ENCODE data around the gene CCR2. TPM values are rescaled to one million over a fixed set of nuclear protein-coding genes. Genes with fewer than 3 reads are reported as not detected.

CCR2 gene
- total RNA-seq, 4 donors from 2014 or later: 0.15 to 1.4 (median 0.80) TPM

DNA sequence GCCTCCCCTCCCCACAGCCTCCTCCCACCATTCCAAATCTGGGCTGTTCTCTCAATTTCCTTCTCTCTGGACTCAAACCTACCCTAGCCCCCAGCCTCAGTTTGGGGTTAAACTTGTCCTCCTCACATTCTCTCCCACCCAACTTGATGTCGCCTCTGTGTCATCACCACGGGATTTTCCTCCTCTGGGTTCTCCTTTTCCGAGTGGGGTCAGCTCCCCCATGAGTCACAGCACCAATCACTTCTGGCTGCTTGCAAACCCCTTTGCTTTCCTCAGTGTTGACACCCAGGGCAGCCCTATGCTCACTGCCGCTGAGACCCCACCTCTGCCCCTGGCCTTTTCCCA is 52.5 kb downstream of the CCR2 start:
- Histone ChIP-seq H3K4me1 (peaks cover 14 to 21% of the 10 kb centered on the region in 2 donors), H3K27me3 (no peaks in the 10 kb centered on the region), H3K4me3 (no peak overlapping the region), H3K27ac (peak overlapping the region; percentile 77 to 86 (median 78)), H3K36me3 (no peaks in the 10 kb centered on the region), H3K9me3 (no peaks in the 10 kb centered on the region)
- intact Hi-C loops (cut with DNase I; ENCODE audit: low total_unique reads): no loop called here
- ATAC-seq (no peak), DNase-seq (no peak)
- in situ Hi-C loops (cut with MboI; ENCODE audit: low sequenced_read_pairs in 4 of 4): no loop called here
- TF ChIP-seq, protein P1, sequence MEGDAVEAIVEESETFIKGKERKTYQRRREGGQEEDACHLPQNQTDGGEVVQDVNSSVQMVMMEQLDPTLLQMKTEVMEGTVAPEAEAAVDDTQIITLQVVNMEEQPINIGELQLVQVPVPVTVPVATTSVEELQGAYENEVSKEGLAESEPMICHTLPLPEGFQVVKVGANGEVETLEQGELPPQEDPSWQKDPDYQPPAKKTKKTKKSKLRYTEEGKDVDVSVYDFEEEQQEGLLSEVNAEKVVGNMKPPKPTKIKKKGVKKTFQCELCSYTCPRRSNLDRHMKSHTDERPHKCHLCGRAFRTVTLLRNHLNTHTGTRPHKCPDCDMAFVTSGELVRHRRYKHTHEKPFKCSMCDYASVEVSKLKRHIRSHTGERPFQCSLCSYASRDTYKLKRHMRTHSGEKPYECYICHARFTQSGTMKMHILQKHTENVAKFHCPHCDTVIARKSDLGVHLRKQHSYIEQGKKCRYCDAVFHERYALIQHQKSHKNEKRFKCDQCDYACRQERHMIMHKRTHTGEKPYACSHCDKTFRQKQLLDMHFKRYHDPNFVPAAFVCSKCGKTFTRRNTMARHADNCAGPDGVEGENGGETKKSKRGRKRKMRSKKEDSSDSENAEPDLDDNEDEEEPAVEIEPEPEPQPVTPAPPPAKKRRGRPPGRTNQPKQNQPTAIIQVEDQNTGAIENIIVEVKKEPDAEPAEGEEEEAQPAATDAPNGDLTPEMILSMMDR (IDR thresholded peaks at IDR 0.05 in 4 of 5, conservative IDR thresholded peaks at IDR 0.05 in 1 of 5): no peak
- TF ChIP-seq POLR2A (IDR thresholded peaks at IDR 0.05): no peak

DNA sequence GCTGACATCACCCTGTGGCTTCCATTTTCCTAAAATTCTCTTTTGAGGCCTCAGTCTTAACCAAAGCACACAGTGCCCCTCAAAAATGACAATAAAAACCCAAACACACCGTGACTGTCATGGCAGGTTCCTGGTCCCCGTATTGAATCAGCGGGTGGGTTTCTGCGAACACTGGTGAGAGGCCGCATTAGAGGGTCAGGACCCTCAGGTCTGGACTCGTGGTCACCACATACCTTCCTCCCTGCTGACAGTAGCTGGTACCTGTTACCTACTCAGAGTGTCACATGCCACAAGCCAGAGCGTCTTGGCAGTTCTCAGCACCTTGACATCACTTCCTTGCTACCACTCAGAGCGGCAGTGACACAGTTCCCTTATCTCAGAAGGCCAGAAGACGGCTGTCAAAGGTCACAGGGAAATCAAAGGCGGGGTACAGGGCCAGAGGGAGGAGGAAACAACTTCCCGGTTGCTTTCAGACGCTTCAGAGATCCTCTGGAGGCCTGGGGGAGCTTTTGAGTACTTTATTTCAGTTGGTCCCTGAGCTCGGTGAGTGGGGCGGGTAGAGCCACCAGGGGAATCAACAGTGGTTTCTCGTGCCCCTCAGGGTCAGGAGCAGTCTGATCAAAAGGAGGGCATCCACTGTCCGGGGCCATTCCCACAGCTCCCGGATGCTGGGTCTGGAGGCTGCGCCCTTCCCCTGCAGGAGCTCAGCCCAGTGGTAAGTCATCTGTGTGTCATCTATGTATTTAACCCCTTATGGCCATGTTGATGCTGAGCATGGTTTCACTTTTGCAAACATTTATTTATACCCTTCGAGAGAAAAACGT is 53.1 kb downstream of the CCR2 start, which contains the start of the genes CCR5AS and CCRL2:
TSS of gene CCR5AS (minus strand) at position 279 of the 824 bp plus-strand sequence.
TSS of gene CCRL2 (plus strand) at position 472 of the 824 bp plus-strand sequence. CDS start 821 bp downstream, outside the sequence.
- peak within 1 kb of the TSS; percentile 77 to 86 (median 78) for H3K27ac ChIP-seq
- ATAC-seq: peak; percentile 23 to 33
- in situ Hi-C loops (cut with MboI; ENCODE audit: low sequenced_read_pairs in 4 of 4): no loop called here
- H3K4me1 ChIP-seq: peaks cover 14 to 21% of the 10 kb centered on the region in 2 donors
- no peaks in the 10 kb centered on the region for H3K9me3 ChIP-seq
- no peaks in the 10 kb centered on the region for H3K36me3 ChIP-seq
- TF ChIP-seq POLR2A (IDR thresholded peaks at IDR 0.05): peak in 1 of 2 donors; percentile 57
- TF ChIP-seq, protein P1 (IDR thresholded peaks at IDR 0.05 in 4 of 5, conservative IDR thresholded peaks at IDR 0.05 in 1 of 5): no peak
- H3K27me3 ChIP-seq: no peaks in the 10 kb centered on the region
- peak in 1 of 2 donors; percentile 33 for DNase-seq
- peak within 1 kb of the TSS; percentile 36 to 38 (median 37) for H3K4me3 ChIP-seq
- intact Hi-C loops (cut with DNase I; ENCODE audit: low total_unique reads): no loop called here

DNA sequence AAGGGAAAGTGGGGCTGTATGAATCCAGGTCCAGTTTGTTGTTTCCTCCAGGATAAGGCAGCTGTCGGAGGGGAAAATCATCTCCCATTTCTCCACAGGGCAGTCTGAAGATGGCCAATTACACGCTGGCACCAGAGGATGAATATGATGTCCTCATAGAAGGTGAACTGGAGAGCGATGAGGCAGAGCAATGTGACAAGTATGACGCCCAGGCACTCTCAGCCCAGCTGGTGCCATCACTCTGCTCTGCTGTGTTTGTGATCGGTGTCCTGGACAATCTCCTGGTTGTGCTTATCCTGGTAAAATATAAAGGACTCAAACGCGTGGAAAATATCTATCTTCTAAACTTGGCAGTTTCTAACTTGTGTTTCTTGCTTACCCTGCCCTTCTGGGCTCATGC is 54.1 kb downstream of the CCR2 start:
- Histone ChIP-seq H3K36me3 (no peaks in the 10 kb centered on the region), H3K4me3 (peak overlapping the region; percentile 36 to 38 (median 37)), H3K27me3 (no peaks in the 10 kb centered on the region), H3K9me3 (no peaks in the 10 kb centered on the region), H3K4me1 (peaks cover 18 to 27% of the 10 kb centered on the region in 2 donors), H3K27ac (peak overlapping the region; percentile 77 to 86 (median 78))
- in situ Hi-C loops (cut with MboI; ENCODE audit: low sequenced_read_pairs in 4 of 4) (no loop called here), intact Hi-C loops (cut with DNase I; ENCODE audit: low total_unique reads) (loop anchor here (2.0 kb wide), 1 partner anchor 27 kb away; no protein-coding TSS in a partner anchor)
- DNase-seq (peak; percentile 78 to 84), ATAC-seq (peak; percentile 96 to 97)
- TF ChIP-seq, protein P1 (IDR thresholded peaks at IDR 0.05 in 4 of 5, conservative IDR thresholded peaks at IDR 0.05 in 1 of 5): no peak
- TF ChIP-seq POLR2A (IDR thresholded peaks at IDR 0.05): peak in 1 of 2 donors; percentile 10

DNA sequence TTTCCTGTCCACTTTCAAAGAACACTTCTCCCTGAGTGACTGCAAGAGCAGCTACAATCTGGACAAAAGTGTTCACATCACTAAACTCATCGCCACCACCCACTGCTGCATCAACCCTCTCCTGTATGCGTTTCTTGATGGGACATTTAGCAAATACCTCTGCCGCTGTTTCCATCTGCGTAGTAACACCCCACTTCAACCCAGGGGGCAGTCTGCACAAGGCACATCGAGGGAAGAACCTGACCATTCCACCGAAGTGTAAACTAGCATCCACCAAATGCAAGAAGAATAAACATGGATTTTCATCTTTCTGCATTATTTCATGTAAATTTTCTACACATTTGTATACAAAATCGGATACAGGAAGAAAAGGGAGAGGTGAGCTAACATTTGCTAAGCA is 54.9 kb downstream of the CCR2 start:
- intact Hi-C loops (cut with DNase I; ENCODE audit: low total_unique reads) (loop anchor here (2.0 kb wide), 1 partner anchor 28 kb away; no protein-coding TSS in a partner anchor), in situ Hi-C loops (cut with MboI; ENCODE audit: low sequenced_read_pairs in 4 of 4) (no loop called here)
- Histone ChIP-seq H3K36me3 (no peaks in the 10 kb centered on the region), H3K27me3 (no peaks in the 10 kb centered on the region), H3K4me3 (no peak overlapping the region), H3K9me3 (no peaks in the 10 kb centered on the region), H3K27ac (peak overlapping the region; percentile 77 to 86 (median 78)), H3K4me1 (peaks cover 22 to 32% of the 10 kb centered on the region in 2 donors)
- ATAC-seq: no peak
- no peak for DNase-seq
- TF ChIP-seq, protein P1 (IDR thresholded peaks at IDR 0.05 in 4 of 5, conservative IDR thresholded peaks at IDR 0.05 in 1 of 5): no peak
- TF ChIP-seq POLR2A (IDR thresholded peaks at IDR 0.05): no peak
